Measurements from ENCODE around the gene CEP95.

CEP95 gene

DNA sequence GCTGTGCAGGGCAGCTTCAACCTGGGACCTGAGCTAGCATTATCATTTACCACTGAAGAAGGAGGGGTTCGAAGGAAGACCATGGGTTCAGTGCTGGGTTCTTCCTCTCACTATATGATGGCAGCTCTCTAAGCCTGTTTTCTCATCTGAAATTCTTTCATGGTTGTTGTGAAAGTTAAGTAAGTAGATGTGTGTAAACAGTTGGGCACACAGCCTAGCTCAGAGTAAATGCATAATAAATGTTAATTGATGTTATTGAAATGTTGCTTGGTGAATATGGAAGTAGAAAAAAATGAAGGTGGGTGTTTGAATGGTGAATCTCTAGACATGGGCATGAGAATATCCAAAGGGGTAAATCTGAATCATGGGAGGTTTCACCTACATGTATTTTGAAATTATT, 9.1 kb downstream of the CEP95 start:
- no peaks in the 10 kb centered on the region for H4K20me1 ChIP-seq (ENCODE audit: insufficient read depth)
- no peaks in the 10 kb centered on the region; the same call in 1 of the 2 replicates for H3K36me3 ChIP-seq (ENCODE audit: insufficient read depth)
- no peaks in the 10 kb centered on the region for H3K79me2 ChIP-seq (ENCODE audit: insufficient read depth, low read depth)
- no peak overlapping the region for H3K4me2 ChIP-seq
- H3K27ac ChIP-seq, result no peak overlapping the region
- no peaks in the 10 kb centered on the region for H3K27me3 ChIP-seq (ENCODE audit: insufficient read depth, low read depth)
- H2AFZ ChIP-seq (ENCODE audit: low read depth), result no peak overlapping the region
- H3K4me3 ChIP-seq (IDR thresholded peaks at IDR 0.05; ENCODE audit: insufficient read depth, low read depth, low read length), result no peak overlapping the region
- no peak overlapping the region for H3K9ac ChIP-seq
- TF ChIP-seq, protein P1, sequence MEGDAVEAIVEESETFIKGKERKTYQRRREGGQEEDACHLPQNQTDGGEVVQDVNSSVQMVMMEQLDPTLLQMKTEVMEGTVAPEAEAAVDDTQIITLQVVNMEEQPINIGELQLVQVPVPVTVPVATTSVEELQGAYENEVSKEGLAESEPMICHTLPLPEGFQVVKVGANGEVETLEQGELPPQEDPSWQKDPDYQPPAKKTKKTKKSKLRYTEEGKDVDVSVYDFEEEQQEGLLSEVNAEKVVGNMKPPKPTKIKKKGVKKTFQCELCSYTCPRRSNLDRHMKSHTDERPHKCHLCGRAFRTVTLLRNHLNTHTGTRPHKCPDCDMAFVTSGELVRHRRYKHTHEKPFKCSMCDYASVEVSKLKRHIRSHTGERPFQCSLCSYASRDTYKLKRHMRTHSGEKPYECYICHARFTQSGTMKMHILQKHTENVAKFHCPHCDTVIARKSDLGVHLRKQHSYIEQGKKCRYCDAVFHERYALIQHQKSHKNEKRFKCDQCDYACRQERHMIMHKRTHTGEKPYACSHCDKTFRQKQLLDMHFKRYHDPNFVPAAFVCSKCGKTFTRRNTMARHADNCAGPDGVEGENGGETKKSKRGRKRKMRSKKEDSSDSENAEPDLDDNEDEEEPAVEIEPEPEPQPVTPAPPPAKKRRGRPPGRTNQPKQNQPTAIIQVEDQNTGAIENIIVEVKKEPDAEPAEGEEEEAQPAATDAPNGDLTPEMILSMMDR (conservative IDR thresholded peaks at IDR 0.05; ENCODE audit: low read depth, low read length), result no peak
- H3K4me1 ChIP-seq (ENCODE audit: low read depth, poor library complexity, severe bottlenecking), result no peaks in the 10 kb centered on the region

DNA sequence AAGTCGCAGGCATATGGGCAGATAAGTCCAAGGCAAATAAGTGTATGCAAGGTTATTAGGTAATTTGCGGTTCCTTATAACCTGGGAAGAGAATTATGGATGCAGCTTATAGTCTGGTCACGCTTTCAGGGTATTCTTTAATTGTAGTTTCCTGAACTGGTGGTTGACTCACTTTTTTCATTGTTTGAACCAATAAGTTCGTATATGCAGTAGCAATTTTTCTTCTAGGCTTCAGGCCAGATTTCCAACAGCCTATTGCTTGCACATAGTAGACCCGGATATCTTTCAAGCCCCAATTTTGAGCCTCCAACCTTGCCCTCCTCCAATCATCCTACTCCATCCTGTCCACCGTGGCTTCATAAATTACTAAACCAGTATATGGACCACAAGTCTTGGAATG, 12.8 kb downstream of the CEP95 start:
- no peaks in the 10 kb centered on the region for H3K27me3 ChIP-seq (ENCODE audit: insufficient read depth, low read depth)
- H3K4me3 ChIP-seq (IDR thresholded peaks at IDR 0.05; ENCODE audit: insufficient read depth, low read depth, low read length), result no peak overlapping the region
- H3K4me1 ChIP-seq (ENCODE audit: low read depth, poor library complexity, severe bottlenecking), result no peaks in the 10 kb centered on the region
- no peaks in the 10 kb centered on the region for H4K20me1 ChIP-seq (ENCODE audit: insufficient read depth)
- H3K79me2 ChIP-seq (ENCODE audit: insufficient read depth, low read depth), result no peaks in the 10 kb centered on the region
- no peak overlapping the region for H3K9ac ChIP-seq
- no peak overlapping the region for H2AFZ ChIP-seq (ENCODE audit: low read depth)
- no peaks in the 10 kb centered on the region; the same call in 1 of the 2 replicates for H3K36me3 ChIP-seq (ENCODE audit: insufficient read depth)
- H3K27ac ChIP-seq, result no peak overlapping the region
- TF ChIP-seq, protein P1 (conservative IDR thresholded peaks at IDR 0.05; ENCODE audit: low read depth, low read length), result no peak
- no peak overlapping the region for H3K4me2 ChIP-seq

DNA sequence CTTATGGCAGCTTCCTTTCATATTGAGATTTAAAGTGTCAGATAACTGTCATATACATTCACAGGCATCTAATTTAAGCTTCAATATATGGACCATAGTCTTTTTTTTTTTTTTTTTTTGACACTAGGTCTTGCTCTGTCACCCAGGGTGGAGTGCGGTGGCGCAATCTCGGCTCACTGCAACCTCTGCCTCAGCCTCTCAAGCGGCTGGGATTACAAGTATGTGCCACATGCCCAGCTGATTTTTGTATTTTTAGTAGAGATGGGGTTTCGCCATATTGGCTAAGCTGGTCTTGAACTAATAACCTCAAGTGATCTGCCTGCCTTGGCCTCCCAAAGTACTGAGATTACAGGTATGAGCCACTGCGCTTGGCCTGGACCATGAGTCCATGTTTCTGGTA, 13.6 kb downstream of the CEP95 start:
- no peaks in the 10 kb centered on the region; the same call in 1 of the 2 replicates for H3K36me3 ChIP-seq (ENCODE audit: insufficient read depth)

DNA sequence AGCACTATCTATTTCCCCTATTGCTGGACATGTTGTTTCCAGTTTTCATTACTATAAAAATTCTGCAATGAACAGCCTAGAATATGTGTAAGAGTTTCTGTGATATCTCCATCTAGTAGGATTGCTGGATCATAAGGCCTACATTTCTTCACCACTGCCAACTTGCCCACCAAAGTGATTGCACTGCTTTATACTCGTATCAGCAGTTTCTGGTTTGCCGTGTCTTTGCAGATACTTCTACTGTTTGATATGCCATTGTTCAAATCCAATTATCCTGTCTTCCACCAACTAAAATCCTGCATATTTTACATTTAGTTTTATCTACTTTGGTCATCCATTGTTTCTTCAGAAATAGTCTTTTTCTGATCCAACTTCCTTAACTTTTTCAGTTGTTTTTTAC, 21.1 kb downstream of the CEP95 start:
- no peak overlapping the region for H3K4me3 ChIP-seq (IDR thresholded peaks at IDR 0.05; ENCODE audit: insufficient read depth, low read depth, low read length)
- H3K36me3 ChIP-seq (ENCODE audit: insufficient read depth), result peaks cover 9% of the 10 kb centered on the region; the same call in 1 of the 2 replicates
- H3K9ac ChIP-seq, result no peak overlapping the region
- no peak overlapping the region for H2AFZ ChIP-seq (ENCODE audit: low read depth)
- H3K27ac ChIP-seq, result no peak overlapping the region
- TF ChIP-seq, protein P1 (conservative IDR thresholded peaks at IDR 0.05; ENCODE audit: low read depth, low read length), result no peak
- H4K20me1 ChIP-seq (ENCODE audit: insufficient read depth), result no peaks in the 10 kb centered on the region
- no peaks in the 10 kb centered on the region for H3K79me2 ChIP-seq (ENCODE audit: insufficient read depth, low read depth)
- H3K27me3 ChIP-seq (ENCODE audit: insufficient read depth, low read depth), result no peaks in the 10 kb centered on the region
- no peaks in the 10 kb centered on the region for H3K4me1 ChIP-seq (ENCODE audit: low read depth, poor library complexity, severe bottlenecking)
- no peak overlapping the region for H3K4me2 ChIP-seq

More for the DNA sequence above, 13.6 kb downstream of the CEP95 start:
- no peak overlapping the region for H3K4me2 ChIP-seq
- no peaks in the 10 kb centered on the region for H3K79me2 ChIP-seq (ENCODE audit: insufficient read depth, low read depth)
- TF ChIP-seq, protein P1 (conservative IDR thresholded peaks at IDR 0.05; ENCODE audit: low read depth, low read length), result no peak
- H3K27ac ChIP-seq, result no peak overlapping the region
- no peaks in the 10 kb centered on the region for H4K20me1 ChIP-seq (ENCODE audit: insufficient read depth)
- no peak overlapping the region for H3K9ac ChIP-seq
- no peaks in the 10 kb centered on the region for H3K27me3 ChIP-seq (ENCODE audit: insufficient read depth, low read depth)
- H2AFZ ChIP-seq (ENCODE audit: low read depth), result no peak overlapping the region
- no peak overlapping the region for H3K4me3 ChIP-seq (IDR thresholded peaks at IDR 0.05; ENCODE audit: insufficient read depth, low read depth, low read length)
- no peaks in the 10 kb centered on the region for H3K4me1 ChIP-seq (ENCODE audit: low read depth, poor library complexity, severe bottlenecking)

Measured in KMS-11 (cell line).